ENCODE measurements around the gene NFIA. TPM values are rescaled to one million over a fixed set of nuclear protein-coding genes. Genes with fewer than 3 reads are reported as not detected.

Gene NFIA
- total RNA-seq, 1 donor from 2014 or later, result 1.2 TPM

GRCh38 chr1:61083807-61084440, 1.6 kb downstream of the NFIA start:
- TF ChIP-seq CTCF (IDR thresholded peaks at IDR 0.05; ENCODE audit: unreplicated experiment), result no peak
- no peak for DNase-seq (ENCODE audit: low spot score, unreplicated experiment)
- Mint-ChIP-seq H3K4me3 (ENCODE audit: low read depth) (peak overlapping the region; percentile 74), H3K9me3 (ENCODE audit: low read depth) (no peaks in the 10 kb centered on the region), H3K4me1 (ENCODE audit: low read depth) (peaks cover 14% of the 10 kb centered on the region), H3K27me3 (peaks cover 87% of the 10 kb centered on the region), H3K36me3 (ENCODE audit: insufficient read depth) (peaks cover 2% of the 10 kb centered on the region), H3K27ac (peak overlapping the region; percentile 51)

GRCh38 chr1:61084491-61085031, 2.2 kb downstream of the NFIA start:
- Mint-ChIP-seq H3K36me3 (ENCODE audit: insufficient read depth) (peaks cover 2% of the 10 kb centered on the region), H3K27ac (no peak overlapping the region), H3K9me3 (ENCODE audit: low read depth) (no peaks in the 10 kb centered on the region), H3K4me1 (ENCODE audit: low read depth) (peaks cover 15% of the 10 kb centered on the region), H3K4me3 (ENCODE audit: low read depth) (peak overlapping the region; percentile 74), H3K27me3 (peaks cover 86% of the 10 kb centered on the region)
- no peak for DNase-seq (ENCODE audit: low spot score, unreplicated experiment)
- no peak for TF ChIP-seq CTCF (IDR thresholded peaks at IDR 0.05; ENCODE audit: unreplicated experiment)

GRCh38 chr1:61085206-61085982, 3.0 kb downstream of the NFIA start:
- TF ChIP-seq CTCF (IDR thresholded peaks at IDR 0.05; ENCODE audit: unreplicated experiment), result no peak
- Mint-ChIP-seq H3K36me3 (ENCODE audit: insufficient read depth) (peaks cover 2% of the 10 kb centered on the region), H3K4me3 (ENCODE audit: low read depth) (no peak overlapping the region), H3K9me3 (ENCODE audit: low read depth) (no peaks in the 10 kb centered on the region), H3K27ac (no peak overlapping the region), H3K4me1 (ENCODE audit: low read depth) (peaks cover 8% of the 10 kb centered on the region), H3K27me3 (peaks cover 84% of the 10 kb centered on the region)
- no peak for DNase-seq (ENCODE audit: low spot score, unreplicated experiment)

- Mint-ChIP-seq H3K4me1 (ENCODE audit: low read depth) (peaks cover 7% of the 10 kb centered on the region), H3K9me3 (ENCODE audit: low read depth) (no peaks in the 10 kb centered on the region), H3K27ac (no peak overlapping the region), H3K36me3 (ENCODE audit: insufficient read depth) (peaks cover 2% of the 10 kb centered on the region), H3K4me3 (ENCODE audit: low read depth) (no peak overlapping the region), H3K27me3 (peaks cover 84% of the 10 kb centered on the region)
- TF ChIP-seq CTCF (IDR thresholded peaks at IDR 0.05; ENCODE audit: unreplicated experiment), result no peak
- DNase-seq (ENCODE audit: low spot score, unreplicated experiment), result no peak
Observed at GRCh38 chr1:61085983-61086644, 3.8 kb downstream of the NFIA start.

- H3K36me3 Mint-ChIP-seq (ENCODE audit: insufficient read depth), result peaks cover 2% of the 10 kb centered on the region
- TF ChIP-seq CTCF (IDR thresholded peaks at IDR 0.05; ENCODE audit: unreplicated experiment), result no peak
- peaks cover 89% of the 10 kb centered on the region for H3K27me3 Mint-ChIP-seq
- no peak for DNase-seq (ENCODE audit: low spot score, unreplicated experiment)
- no peak overlapping the region for H3K4me3 Mint-ChIP-seq (ENCODE audit: low read depth)
- peaks cover 6% of the 10 kb centered on the region for H3K4me1 Mint-ChIP-seq (ENCODE audit: low read depth)
- no peaks in the 10 kb centered on the region for H3K9me3 Mint-ChIP-seq (ENCODE audit: low read depth)
- H3K27ac Mint-ChIP-seq, result no peak overlapping the region
Observed at GRCh38 chr1:61087571-61087970, 5.2 kb downstream of the NFIA start.

Measured in progenitor cell of endocrine pancreas (in vitro differentiated cells).